IPS-NIHi7 (cell line): ENCODE measurements around the gene CYP51A1.
"Not testable (repeated sequence)": the region's sequence is repeated elsewhere in the genome, so short reads cannot be mapped to it uniquely, and the experiment has no call there.

Experiments used
- DNase-seq: peaks from one replicate; pipeline ENCODE4 v3.0.0; 2012; ENCODE audit warnings: mixed read lengths; ENCODE audit errors: extremely low spot score

The CYP51A1 gene

GRCh38 chr7:92131093-92131492, 3.2 kb downstream of the CYP51A1 start:
- no peak for DNase-seq

- DNase-seq: no peak
Observed at GRCh38 chr7:92121681-92122080, 12.6 kb downstream of the CYP51A1 start.

- DNase-seq: no peak
Observed at GRCh38 chr7:92119213-92119759, 15.0 kb downstream of the CYP51A1 start.

GRCh38 chr7:92116949-92117348, 17.3 kb downstream of the CYP51A1 start:
- no peak for DNase-seq

- DNase-seq: no peak
Observed at GRCh38 chr7:92115821-92116220, 18.5 kb downstream of the CYP51A1 start.

GRCh38 chr7:92110857-92111256, 23.4 kb downstream of the CYP51A1 start:
- DNase-seq: no peak

- DNase-seq: no peak
Observed at GRCh38 chr7:92108821-92109220, 25.5 kb downstream of the CYP51A1 start.

- not testable (repeated sequence) for DNase-seq
Observed at GRCh38 chr7:92102862-92103261, 31.4 kb downstream of the CYP51A1 start.

- no peak for DNase-seq
Observed at GRCh38 chr7:92100534-92100933, 33.7 kb downstream of the CYP51A1 start.

- no peak for DNase-seq
Observed at GRCh38 chr7:92095380-92095779, 38.9 kb downstream of the CYP51A1 start.

- no peak for DNase-seq
Observed at GRCh38 chr7:92092210-92092609, 42.1 kb downstream of the CYP51A1 start.

GRCh38 chr7:92088266-92088665, 46.0 kb downstream of the CYP51A1 start:
- no peak for DNase-seq

GRCh38 chr7:92083922-92084321, 50.4 kb downstream of the CYP51A1 start:
- DNase-seq: not testable (repeated sequence)

GRCh38 chr7:92076509-92076908, 57.8 kb downstream of the CYP51A1 start:
- DNase-seq: no peak

GRCh38 chr7:92075455-92076158, 58.7 kb downstream of the CYP51A1 start:
- no peak for DNase-seq

GRCh38 chr7:92072708-92073107, 61.6 kb downstream of the CYP51A1 start:
- DNase-seq: no peak

GRCh38 chr7:92072121-92072520, 62.2 kb downstream of the CYP51A1 start:
- no peak for DNase-seq

- no peak for DNase-seq
Observed at GRCh38 chr7:92071032-92071431, 63.2 kb downstream of the CYP51A1 start.

GRCh38 chr7:92064438-92065029, 69.7 kb downstream of the CYP51A1 start:
- DNase-seq: no peak
